SW 1271 (cell line): ENCODE data around the gene FIBP.

ENCODE experiments used
- DNase-seq, 2 experiments: peaks; one replicate each; lab custom pipeline; 2025; lab: John Stamatoyannopoulos, UW

FIBP gene

GRCh38 chr11:65890324-65891218 is 2.3 kb upstream of the FIBP start, which contains the start of gene CCDC85B:
CCDC85B (plus strand) TSS chr11:65890673; CDS start chr11:65890784, 111 bp downstream.
- DNase-seq: peak; percentile 82 to 89

GRCh38 chr11:65887723-65888162 is 528 bp downstream of the FIBP start:
- DNase-seq: no peak

- no peak for DNase-seq
Observed at GRCh38 chr11:65886826-65887722, 1.2 kb downstream of the FIBP start.

DNA sequence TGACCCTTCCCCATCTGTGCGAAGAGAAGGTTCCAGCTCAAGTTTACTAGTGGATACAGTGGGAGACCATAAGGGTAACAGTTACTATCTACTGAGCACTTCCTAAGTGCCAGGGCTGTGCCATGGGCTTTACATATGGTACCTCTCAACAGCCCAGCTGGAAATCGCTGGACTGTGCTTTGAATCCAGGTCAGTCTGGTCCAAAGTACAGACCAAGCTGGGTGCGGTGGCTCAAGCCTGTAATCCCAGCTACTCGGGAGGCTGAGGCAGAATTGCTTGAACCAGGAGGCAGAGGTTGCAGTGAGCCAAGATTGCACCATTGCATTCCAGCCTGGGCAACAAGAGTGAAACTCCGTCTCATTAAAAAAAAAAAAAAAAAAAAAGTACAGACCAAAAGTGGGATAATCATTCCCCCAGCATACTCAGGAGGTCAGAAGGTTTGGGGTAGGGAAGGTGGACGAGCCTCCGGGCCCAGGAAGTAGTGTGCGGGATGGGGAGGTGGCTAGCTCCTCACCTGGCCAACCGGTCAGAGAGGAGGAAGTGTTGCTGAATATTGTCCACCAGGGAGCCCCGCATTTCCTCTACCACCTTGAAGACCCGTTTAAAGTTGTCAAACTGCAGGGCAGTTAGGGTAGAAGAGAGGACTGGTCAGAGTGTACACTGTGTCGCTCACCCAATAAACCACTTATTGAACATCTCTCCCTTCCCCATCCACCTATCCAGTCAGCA is 2.3 kb downstream of the FIBP start:
- no peak for DNase-seq

DNA sequence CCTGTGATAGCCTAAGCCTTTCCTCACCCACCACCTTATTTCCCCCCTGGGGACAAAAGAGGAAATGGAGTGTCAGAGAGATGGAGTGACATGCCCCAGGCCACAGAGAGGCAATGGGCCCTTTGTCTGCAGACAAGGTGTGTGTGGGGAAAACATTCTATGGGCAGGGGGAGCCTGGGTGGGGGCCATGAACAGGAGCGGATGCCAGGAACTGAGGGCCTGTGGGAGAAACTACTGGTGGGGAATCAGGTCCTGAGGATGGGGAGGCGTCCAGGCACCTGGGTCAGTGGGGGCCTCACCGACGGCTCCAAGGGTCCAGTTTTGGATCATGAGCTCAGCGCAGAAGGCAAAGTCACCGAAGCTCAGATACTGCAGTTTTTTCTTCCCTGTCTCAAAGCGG is 3.0 kb downstream of the FIBP start:
- no peak for DNase-seq

- DNase-seq: peak in 1 of 2 experiments; percentile 65
Observed at GRCh38 chr11:65884716-65885092, 3.6 kb downstream of the FIBP start.

DNA sequence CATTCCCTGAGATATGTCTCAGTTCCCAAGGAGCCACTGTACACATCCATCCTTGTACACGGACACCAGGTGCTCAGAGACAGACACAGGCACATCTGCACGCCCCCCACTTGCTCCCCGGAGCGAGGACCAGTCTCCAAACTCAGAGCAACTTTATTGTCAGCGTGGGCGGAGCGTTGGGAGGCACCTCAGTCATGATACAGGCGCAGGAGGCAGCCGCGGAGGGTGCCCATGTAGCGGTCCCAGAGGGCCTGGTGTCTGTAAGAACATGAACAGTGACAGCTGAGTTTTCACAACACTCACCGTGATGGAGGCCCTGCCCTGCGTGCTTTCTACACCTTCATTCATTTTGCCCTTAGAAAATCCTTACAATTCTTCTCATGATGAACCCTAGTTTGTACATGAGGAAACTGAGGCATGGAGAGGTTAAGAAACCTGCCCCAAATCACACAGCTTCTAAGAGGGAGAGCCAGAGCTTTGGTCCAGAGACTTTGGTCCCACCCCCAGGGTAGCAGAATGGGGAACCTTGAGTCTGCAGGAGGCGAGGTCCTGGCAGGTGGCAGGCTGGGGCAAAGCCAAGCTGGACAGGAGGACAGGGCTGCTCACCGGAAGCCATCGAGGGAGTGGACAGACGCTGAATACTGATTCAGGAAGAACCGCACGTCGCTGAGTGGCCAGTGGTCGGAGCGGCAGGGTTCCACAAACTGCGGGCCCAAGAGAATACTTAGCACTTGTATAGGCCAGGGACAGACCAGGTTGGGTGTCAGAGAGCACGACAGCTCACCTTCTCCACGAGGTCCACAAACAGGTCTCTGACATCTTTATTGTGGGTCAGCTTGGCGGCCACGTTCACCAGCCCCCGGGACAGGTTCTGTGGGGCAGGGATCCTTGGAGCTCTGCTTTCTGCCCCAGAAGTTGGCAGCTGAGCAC is 4.2 kb downstream of the FIBP start:
- DNase-seq: no peak

DNA sequence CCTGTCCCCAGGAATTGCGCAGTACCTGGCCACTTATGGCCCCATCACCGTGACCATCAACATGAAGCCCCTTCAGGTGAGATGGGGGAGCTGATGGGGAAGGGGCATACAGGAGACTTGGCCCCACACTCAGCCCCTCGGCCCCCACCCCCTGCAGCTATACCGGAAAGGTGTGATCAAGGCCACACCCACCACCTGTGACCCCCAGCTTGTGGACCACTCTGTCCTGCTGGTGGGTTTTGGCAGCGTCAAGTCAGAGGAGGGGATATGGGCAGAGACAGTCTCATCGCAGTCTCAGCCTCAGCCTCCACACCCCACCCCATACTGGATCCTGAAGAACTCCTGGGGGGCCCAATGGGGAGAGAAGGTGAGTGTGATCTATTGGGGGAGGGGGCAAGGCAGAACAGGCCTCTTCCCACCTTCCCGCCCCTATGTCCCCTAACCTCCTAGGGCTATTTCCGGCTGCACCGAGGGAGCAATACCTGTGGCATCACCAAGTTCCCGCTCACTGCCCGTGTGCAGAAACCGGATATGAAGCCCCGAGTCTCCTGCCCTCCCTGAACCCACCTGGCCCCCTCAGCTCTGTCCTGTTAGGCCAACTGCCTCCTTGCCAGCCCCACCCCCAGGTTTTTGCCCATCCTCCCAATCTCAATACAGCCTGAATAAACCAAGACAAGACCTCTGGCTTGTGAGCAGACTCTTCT is 5.1 kb downstream of the FIBP start:
- DNase-seq: no peak

DNA sequence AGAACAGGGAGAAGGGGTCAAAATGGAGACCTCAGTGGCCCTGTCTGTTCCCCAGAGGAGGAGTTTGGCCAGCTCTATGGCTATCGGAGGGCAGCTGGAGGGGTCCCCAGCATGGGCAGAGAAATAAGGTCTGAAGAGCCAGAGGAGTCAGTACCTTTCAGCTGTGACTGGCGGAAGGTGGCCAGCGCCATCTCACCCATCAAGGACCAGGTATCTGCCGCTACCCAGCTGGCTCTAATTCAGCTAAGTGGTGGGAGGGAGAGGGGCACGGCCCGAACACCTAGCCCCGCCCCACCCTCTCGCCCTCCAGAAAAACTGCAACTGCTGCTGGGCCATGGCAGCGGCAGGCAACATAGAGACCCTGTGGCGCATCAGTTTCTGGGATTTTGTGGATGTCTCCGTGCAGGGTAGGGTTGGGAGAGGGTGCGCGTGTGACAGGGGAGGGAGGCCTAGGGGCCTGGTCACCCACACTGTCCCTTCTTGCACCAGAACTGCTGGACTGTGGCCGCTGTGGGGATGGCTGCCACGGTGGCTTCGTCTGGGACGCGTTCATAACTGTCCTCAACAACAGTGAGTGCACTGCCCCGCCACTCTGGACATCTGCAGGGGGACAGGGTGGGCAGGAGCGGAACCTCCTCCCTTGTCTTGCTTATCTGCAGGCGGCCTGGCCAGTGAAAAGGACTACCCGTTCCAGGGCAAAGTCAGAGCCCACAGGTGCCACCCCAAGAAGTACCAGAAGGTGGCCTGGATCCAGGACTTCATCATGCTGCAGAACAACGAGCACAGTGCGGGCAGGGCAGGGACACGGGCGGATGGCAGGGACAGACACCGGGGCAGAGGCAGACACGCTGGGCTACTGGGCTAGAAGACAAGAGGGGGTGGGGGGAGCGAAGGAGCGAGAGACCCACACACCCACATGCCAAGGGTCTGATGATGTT is 5.9 kb downstream of the FIBP start:
- no peak for DNase-seq

DNA sequence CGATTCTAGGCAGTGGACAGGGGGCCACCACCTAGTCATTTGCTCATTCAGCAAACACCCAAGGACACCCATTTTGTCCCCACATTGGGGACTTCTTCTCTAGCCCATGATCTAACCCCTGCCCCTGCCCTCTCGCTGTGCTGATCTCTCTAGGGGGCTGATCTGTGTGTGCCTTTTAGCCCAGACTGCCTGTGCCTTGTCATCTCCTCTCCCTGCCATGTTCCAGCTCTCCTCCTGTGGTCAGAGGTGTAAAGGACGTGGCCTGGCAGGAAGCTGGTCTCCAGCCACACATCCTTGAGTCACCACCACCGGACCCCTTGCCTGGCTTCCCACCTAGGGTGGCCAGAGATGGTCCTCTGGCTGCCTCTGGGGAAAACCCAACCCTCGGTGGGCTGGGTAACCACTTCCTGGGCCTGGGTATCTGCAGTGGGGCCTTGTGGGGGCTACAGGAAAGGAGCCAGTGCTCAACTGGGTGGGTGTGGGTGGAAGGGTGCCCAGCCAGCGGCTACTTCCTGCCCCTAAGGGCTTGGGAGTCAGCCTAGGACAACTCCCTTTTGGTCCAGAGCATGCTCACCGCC is 7.3 kb downstream of the FIBP start:
- DNase-seq: no peak

DNA sequence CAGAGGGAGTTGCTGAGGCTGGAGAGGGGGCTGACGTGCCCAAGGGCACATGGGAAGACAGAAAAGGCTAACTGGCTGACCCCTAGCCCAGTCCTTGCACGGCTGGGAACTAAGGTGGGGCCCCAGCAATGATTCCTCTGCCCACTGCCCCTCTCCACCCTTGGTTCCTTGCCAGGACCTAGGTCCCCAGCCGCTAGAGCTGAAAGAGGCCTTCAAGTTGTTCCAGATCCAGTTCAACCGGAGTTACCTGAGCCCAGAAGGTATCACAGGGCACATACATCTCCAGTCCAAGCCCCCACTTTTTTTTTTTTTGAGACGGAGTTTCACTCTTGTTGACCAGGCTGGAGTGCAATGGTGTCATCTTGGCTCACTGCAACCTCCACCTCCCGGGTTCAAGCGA is 8.2 kb downstream of the FIBP start:
- no peak for DNase-seq

DNA sequence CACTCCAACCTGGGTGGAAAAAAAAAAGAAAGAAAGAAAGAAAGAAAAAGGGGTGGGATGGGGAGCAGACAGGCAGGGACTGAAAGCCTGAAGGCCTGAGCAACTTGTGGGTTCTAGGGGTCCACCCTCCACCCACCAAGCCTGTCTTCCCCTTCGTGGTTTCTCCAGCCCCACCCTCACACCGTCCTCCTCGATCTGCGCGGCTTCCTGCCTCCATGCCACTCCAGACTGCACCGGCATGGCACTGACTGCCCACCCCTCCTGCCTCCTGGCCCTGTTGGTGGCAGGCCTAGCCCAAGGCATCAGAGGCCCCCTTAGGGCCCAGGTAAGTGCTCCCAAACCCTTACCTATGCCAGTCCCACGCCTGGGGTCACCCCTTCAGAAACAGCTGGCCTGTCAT is 8.7 kb downstream of the FIBP start, which contains the start of gene CTSW:
TSS of gene CTSW (plus strand) at position 221 of the 400 bp plus-strand sequence. CDS start at position 239, 18 bp downstream.
- DNase-seq: no peak

DNA sequence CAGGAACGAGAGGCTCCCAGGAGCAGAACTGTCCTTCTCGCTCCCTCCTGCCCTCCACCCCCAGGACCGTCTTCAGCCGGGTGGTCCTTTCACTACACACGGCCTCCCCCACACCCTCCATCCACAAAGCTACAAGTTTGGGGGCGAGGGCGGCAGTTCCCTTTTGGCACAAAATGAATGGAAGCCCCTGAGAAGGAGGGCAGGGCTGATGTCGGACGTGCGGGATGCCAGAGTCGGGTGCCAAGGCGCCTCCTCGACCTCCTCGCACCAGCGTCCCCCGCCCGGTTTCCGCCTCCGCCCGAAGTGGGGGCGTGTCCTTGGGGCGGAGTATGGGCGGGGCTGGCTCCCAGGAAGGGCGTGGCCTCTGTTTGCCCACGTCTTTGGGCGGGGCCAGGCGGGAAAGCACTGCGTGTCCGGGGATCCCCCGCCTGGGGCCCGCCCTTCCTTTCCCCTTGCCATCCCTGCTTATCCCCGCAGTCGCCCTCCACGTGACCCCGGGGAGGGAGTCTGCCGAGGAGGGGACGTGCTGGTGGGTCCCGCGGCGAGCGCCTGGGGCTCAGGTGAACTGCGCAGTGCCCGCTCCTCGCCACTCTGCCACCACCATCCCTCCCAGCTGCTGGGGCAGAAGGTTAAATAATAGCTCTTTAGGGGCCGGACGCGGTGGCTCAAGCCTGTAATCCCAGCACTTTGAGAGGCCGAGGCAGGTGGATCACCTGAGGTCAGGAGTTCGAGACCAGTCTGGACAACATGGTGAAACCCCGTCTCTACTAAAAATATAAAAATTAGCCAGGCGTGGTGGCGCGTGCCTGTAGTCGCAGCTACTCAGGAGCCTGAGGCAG is 14.7 kb downstream of the FIBP start:
- DNase-seq: peak; percentile 79 to 85

DNA sequence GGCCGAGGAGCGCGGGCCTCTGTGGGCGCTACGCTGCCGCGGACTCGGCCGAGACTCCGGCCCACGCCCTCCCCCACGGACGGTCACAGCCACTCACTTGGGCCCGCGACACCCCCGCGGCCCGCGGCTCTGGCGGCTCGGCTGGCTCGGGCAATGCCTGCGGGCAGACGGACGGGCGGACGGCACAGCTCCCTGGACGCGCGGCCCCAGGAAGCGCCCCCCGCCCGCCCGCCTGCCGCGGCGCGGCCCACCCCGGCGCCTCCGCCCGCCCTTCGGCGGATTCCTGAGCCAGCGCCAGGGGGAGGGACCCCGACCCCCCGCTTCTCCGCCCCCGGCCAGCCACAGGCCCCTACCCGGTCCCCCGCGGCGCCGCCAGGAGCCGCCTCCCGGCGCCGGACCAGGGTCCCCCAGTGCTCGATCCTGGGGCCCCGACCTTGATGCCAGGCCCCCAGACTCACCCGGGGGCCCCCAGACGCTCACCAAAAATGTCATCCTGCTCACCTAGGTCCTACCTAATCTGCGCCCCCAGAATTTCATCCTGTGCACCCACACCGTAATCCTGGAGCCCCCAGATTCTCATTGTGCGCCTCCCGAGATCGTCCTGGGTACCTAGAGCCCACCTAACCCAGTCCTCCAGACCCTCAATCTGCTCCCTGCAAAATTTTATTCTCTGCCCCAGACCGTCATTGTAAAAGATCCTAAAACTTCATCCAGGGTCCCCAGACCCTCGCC is 15.5 kb downstream of the FIBP start, which contains the start of gene EFEMP2:
TSS of gene EFEMP2 (minus strand) at position 215 of the 732 bp plus-strand sequence. CDS start 446 bp downstream, outside the sequence.
- DNase-seq: no peak

DNA sequence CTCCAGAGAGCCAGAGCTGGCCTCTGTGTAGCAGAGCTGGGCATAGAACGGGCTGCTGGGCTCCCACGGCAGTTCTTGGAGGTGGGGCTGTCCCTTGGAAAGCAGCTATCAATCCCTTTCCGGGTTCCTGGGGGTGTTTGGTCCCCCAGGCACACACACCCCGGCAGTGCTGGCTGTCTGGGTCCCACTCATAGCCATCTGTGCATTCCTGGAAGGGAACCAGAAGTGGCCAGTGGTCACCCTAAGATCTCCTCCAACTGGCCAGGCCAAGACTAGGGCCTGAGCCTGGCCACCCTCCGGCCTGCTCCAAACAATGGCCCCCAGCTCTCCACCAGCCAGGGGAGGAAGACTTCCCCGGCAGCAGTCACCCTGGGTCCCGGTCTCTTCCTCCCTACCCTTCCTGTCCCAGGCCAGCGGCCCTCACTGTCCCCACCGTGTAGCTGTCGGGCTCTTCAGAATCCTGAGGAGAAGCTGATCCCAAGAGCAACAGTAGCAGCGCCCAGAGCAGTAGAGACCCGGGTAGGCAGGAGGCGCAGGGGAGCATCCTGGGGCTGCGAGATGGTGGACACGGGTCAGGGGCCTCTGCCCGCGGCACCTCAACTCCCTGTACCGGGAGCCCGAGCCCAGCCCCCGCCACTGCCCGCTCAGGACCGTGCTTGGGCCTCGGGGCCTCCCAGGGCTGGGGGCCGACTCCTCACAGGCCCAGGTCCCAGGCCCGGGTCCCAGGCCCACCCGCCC is 16.3 kb downstream of the FIBP start:
- no peak for DNase-seq
